SK-N-SH treated with all-trans-retinoic acid at 6 μM for 48 hours (cell line): Measurements from ENCODE around the gene TAAR1.

Experiments used
- ISL1 ChIP-seq: fragments of 250-450 bp; sonication (Bioruptor Pico); IDR thresholded peaks from 2 replicates; pipeline ENCODE4 v2.1.2; 2022; ENCODE audit warnings: mild to moderate bottlenecking, moderate library complexity
- SNAI2 ChIP-seq: fragments of 250-450 bp; sonication (Bioruptor Pico); IDR thresholded peaks from 2 replicates; pipeline ENCODE4 v1.5.0; 2020; ENCODE audit warnings: mild to moderate bottlenecking, moderate library complexity
- ZC3H10 ChIP-seq: fragments of 250-450 bp; sonication (Bioruptor Pico); IDR thresholded peaks from 2 replicates; pipeline ENCODE4 v1.5.1; 2021; ENCODE audit warnings: mild to moderate bottlenecking, moderate library complexity
- ZFP3 ChIP-seq: fragments of 250-450 bp; sonication (Bioruptor Pico); IDR thresholded peaks from 2 replicates; pipeline ENCODE4 v1.5.0; 2020; ENCODE audit warnings: mild to moderate bottlenecking, moderate library complexity
- ZFP30 ChIP-seq: fragments of 450-650 bp; formaldehyde crosslinking; IDR thresholded peaks from 2 replicates; pipeline ENCODE4 v1.5.0; 2022; ENCODE audit warnings: mild to moderate bottlenecking, moderate library complexity
- TF ChIP-seq, protein P1 (sequence below): fragments of 250-450 bp; sonication (Bioruptor Pico); IDR thresholded peaks from 2 replicates; pipeline ENCODE4 v1.8.0; 2020; ENCODE audit warnings: mild to moderate bottlenecking, moderate library complexity, borderline replicate concordance

DNA sequence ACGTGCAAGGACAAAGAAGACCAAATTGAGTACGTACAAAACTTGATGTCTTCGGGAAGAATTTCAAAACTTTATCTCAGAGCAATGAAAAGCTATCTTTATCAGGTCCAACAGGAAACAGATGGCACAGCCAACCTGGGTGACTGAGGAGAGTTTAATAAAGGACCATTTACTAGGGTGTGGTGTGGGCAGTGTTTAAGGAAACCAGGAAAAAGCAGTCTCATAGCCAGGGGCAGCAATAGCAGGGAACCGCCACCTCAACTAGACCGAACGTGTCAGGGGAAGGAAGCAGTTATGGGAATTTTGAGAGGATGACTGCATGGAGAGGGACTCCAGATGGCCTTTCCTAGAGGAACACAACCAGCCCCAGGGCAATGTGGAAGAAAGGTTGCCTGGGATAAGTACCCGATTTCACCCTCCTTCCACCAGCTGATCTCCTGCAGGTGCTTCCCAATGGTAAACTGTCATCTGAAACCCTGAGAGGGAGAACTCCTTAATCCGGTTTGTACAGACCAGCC lies 54.3 kb downstream of the TAAR1 start:
- TF ChIP-seq ZC3H10 (CRISPR knock-in tag), result no peak
- TF ChIP-seq, protein P1, sequence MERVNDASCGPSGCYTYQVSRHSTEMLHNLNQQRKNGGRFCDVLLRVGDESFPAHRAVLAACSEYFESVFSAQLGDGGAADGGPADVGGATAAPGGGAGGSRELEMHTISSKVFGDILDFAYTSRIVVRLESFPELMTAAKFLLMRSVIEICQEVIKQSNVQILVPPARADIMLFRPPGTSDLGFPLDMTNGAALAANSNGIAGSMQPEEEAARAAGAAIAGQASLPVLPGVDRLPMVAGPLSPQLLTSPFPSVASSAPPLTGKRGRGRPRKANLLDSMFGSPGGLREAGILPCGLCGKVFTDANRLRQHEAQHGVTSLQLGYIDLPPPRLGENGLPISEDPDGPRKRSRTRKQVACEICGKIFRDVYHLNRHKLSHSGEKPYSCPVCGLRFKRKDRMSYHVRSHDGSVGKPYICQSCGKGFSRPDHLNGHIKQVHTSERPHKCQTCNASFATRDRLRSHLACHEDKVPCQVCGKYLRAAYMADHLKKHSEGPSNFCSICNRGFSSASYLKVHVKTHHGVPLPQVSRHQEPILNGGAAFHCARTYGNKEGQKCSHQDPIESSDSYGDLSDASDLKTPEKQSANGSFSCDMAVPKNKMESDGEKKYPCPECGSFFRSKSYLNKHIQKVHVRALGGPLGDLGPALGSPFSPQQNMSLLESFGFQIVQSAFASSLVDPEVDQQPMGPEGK (CRISPR knock-in tag), result no peak
- TF ChIP-seq SNAI2 (CRISPR knock-in tag), result no peak
- no peak for TF ChIP-seq ZFP30 (CRISPR knock-in tag)
- TF ChIP-seq ZFP3 (CRISPR knock-in tag), result no peak
- no peak for TF ChIP-seq ISL1 (CRISPR knock-in tag)
